HK-2 (cell line): ENCODE data around the gene MT1E.
"Not testable (repeated sequence)": the region's sequence is repeated elsewhere in the genome, so short reads cannot be mapped to it uniquely, and the experiment has no call there.

Experiments
- DNase-seq: peaks from one replicate; pipeline ENCODE4 v3.0.0-alpha.2; 2018; ENCODE audit not compliant: unreplicated experiment

Gene MT1E

DNA sequence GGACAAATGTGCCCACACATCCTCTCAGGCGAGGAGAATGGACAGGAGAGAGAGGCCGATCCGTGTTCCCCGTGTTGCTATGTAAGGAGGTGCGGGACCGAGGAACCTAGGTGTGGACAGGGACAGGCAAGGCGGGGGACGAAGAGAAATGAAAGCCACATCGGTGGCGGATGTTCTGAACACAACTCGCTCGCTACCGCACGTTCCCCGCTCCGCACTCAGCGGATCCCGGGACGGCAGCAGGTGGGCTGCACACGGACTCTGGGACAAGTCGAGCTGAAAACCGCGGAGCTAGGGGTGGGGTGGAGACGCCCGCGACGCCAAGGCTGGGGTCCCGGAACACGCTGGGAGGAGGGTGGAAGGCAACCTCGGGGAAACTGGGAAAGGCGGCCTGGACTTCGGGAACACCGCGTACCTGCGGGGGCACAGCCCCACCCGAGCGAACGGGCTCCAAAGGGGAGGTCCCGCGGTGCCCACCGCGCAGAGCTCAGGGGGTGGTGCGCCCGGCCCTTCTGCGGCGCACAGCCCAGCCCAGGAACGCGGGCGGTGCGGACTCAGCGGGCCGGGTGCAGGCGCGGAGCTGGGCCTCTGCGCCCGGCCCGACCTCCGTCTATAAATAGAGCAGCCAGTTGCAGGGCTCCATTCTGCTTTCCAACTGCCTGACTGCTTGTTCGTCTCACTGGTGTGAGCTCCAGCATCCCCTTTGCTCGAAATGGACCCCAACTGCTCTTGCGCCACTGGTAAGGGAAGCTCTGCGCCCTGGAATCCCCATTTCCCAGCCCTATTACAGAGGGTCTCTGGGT, at the start of gene MT1E:
Gene MT1E, plus strand, starts transcription at position 642 of the 803 bp plus-strand sequence. Its CDS starts 71 bp downstream, at position 713.
- DNase-seq = peak; percentile 79

DNA sequence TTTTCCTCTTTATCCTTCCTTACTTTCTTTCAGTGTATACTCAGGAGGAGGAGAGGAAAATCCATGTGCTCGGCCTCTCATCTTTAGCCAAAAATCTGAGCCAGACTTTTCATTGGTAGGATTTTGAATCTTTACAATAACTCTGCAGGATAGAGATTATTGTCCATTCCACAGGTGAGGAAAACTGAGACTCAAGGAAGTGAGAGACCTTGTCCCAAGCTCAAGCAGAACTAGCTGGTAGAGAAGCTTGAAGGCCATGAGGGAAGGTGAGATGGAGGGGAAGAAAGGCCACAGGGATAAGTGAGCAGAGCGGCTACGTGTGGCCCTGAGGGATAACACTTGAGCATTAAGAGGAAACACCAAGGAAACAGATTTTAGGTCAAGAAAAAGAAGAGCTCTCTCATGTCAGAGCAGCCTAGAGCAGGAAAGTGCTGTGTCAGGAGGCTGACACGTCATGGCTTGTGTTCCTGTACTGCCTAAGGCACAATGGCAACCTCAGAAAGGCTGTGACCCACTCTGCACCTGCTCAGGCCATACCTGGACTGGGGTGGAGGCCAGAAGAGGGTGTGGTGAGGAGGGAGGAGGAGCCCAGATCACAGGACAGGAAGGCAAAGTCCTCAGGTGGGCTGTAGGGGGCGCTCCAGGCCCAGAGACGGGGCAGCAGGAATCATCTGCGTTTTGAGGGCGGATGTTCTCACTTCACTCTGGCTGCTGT, 48.8 kb upstream of the MT1E start:
- DNase-seq = peak; percentile 77

DNA sequence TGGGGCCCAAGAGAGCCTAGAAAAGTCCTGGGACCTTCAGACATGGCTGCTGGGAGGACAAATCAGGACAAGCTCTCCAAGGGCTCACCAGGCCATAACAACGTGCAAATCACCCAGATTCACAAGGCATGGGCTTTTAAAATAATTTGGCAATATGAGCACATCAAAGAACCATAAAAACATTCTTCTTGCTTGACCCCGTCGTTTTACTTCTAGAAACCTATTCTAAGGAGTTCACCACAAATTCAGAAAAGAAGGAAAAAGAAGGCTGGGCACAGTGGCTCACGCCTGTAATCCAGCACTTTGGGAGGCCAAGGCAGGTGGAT, 48.3 kb upstream of the MT1E start:
- DNase-seq = no peak

DNA sequence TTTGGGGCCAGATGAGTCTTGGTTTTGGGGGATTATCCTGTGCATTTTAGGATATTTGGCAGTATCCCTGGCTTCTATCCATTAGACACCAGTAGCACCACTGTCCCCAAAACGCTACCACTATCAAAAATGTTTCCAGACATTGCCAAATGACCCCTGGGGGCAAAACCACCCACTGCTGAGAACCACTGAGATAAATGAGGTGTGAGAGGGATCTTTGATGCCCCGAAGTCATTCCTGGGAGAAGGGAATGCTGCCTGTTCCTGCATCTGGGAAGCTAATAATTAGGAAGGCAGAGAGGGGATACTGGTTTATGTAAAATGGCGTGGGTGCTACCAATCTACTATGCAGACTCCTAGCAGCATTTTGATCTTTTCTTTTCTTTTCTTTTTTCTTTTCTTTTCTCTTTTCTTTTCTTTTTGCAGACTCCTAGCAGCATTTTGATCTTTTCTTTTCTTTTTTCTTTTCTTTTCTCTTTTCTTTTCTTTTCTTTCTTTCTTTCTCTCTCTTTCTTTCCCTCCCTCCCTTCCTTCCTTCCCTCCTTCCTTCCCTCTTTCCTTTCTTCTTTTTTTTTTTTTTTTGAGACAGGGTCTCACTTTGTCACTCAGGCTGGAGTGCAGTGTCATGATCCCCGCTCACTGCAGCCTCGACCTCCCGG, 45.1 kb upstream of the MT1E start:
- no peak for DNase-seq

DNA sequence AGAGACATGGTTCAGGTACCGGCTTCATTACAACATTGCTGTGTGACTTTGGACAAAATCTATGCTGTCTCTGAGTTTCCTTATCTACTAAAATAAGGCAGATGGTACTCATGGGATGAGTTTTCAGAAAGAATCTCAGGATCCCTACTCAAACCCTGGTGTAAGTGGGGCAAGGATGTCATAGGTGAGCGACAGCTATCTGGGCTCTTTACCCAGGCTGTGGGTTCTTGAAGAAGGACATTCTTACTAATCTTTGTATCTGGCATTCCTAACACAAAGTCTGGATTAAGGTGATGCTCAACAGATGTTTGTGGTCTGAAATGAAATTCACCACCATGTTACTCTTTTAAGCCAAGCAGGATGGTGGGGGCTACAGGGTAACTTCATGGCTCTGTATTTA, 42.7 kb upstream of the MT1E start:
- DNase-seq = not testable (repeated sequence)

DNA sequence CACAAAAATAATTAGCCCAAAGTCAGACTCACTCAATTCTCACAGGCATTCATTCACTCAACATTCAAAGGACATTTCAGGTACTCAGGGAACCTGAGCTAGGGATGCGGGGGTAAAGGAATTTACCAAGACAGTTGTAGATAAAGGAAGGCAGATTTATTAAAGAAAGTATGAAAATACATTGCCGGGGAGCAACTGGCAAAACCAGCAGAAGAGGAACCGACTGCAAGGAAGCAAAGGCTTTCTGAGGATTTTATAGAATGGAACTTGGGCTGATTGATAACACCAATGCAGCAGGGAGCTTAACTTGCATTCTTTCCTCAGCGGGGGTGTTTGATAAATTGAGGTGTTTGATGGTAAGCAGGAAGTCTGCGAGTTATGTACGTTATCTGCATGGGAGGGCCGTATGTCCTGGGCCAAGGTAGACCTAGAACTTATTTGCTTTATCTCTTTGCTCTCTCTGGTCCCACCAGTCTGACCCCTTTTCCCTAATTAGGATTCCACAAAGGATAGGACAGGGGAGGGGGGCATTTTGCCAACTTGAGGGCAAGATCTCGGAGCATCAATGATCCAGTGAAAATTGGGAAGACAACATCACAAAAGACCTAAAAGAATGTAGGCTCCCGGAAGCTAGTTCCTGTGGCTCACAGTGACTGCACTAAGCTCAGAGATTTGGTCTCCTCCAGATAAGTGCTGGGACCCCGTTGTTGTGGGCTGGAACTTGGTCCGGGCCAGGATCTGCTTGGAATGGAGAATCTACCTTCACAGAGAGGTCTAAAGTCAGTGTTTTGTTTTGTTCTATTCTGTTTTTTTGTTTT, 42.0 kb upstream of the MT1E start:
- DNase-seq = no peak

DNA sequence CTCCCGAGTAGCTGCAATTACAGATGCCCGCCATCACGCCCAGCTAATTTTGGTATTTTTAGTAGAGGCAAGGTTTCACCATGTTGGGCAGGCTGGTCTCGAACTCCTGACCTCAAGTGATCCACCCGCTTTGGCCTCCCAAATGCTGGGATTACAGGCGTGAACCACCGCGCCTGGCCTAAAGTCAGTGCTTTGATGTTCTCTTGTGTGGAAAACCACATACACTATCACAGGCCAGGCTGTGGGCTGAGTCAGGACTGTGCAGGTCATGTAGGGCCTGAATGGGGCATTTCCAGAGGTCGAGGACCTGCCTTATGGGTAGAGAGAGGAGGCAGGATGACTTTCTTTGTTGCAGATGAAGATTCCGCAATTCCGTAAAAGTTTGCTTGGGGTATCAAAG, 41.3 kb upstream of the MT1E start:
- DNase-seq = no peak

DNA sequence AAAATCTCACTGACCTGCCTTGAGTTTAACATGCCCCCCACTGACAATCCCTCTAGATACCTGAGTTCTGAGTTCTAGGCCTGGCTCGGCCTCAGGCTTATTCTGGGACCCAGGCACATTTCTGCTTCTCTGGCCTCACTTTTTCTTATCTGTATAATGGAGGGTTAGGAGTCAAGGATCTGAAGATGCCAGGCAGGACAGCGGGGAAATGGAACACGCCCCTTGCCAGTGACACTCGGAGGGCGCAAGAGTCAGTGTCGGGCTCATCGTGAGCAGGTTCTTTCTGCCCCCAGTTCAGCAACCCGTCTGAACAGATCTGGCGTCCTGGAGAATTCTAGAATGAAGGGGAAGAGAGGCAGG, 36.8 kb upstream of the MT1E start:
- DNase-seq = no peak

DNA sequence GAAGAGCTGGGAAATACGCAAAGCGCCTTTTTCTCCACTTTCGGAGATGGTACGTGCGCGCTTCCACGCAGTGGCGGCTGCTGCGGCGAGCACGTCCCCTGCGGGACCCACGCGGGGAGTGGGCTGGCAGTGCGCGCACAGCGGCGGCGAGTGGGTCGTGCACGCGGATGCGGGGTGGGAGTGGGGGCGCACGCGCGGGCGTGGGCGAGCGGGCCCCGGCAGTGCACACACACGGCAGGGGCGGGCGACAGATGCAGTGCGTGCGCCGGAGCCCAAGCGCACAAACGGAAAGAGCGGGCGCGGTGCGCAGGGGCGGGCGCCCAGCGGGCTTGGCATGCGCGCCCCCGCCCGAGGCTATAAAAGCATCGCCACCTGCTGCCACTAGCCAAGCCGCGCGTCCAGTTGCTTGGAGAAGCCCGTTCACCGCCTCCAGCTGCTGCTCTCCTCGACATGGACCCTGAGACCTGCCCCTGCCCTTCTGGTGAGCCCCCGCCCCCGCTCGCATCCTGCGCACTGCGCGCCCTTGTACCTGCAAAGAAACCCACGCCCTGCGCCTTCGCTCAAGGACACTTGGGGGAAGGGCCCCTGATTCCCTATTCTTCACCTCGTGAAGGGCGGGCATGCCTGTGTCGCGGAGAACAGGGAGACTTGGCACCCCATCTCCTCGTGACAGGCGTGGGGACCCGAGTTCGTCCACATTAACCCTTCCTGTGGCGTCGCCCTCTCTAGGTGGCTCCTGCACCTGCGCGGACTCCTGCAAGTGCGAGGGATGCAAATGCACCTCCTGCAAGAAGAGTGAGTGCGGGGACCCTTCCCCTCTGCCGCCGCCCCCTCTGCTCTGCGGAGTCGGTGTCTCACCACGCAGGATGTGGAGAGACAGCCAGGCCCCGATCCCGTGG, 36.2 kb upstream of the MT1E start, which contains the start of gene MT3:
Gene MT3, plus strand, starts transcription at position 388 of the 899 bp plus-strand sequence. Its CDS starts 63 bp downstream, at position 451.
- DNase-seq = no peak

DNA sequence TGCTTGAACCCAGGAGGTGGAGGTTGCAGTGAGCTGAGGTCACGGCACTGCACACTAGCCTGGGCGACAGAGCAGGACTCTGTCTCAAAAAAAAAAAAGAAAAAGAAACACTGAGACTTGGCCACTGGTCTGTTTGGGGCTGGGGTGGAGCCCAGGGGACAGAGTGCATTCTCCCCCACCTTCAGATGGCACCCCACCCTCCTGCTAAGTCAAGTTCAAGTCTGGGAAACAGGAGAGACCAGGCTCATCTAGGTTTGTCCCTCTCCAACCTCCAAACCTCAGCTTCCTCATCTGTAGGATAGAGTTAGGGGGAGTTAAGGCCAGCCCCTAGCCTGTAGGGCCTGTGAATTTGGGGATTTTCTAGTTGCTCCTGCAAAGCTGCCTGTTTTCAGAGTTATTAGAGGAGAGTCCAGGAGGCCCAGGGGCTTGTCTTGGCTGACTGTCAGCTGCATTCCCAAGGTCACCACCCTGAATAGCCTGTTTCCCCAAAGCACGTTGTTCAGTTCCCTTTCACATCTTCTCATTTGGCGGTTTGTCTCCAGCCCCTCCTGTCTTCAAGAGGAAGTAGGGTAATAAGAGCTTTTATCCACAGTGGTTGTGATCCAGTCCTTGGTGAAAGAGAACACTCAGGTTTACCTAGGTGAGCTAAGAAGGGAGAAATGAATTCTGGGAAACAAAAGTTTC, 34.1 kb upstream of the MT1E start:
- DNase-seq = no peak

DNA sequence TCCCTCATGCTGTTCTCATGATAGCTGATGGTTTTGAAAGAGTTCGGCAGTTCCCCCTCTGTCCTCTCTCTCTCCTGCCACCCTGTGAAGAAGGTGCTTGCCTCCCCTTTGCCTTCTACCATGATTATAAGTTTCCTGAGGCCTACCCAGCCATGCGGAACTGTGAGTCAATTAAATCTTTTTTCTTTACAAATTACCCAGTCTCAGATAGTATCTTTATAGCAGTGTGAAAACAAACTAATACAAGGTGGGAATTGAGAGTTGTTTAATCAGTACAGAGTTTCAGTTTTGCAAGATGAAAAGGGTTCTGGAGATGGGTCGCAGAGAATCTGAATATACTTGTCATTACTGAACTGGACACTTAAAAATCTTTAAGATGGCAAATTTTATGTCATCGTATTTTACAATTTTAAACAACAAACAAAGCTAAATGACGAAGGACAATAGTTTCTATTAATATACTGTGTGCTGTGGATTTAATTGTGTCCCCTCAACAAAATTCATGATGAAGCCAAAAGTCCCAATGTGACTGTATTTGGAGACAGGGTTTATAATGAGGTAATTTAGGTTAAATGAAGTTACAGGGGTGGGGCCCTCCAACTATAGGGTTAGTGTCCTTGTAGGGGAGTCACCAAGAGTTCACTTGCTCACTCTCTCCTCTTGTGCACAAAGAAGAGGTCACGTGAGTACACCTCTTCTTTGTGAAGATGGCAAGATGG, 31.8 kb upstream of the MT1E start:
- no peak for DNase-seq

DNA sequence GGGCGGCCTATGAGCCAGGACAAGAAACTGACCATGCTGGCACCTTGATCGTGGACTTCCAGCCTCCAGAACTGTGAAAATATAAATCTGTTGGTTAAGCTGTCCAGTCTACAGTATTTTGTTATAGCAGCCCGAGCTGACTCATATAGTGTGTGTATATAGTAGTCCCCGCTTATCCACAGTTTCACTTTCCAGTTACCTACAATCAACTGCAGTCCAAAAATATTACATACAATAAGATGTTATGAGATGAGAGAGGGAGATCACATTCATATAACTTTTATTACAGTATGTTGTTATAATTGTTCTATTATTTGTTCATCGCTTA, 31.3 kb upstream of the MT1E start:
- no peak for DNase-seq

DNA sequence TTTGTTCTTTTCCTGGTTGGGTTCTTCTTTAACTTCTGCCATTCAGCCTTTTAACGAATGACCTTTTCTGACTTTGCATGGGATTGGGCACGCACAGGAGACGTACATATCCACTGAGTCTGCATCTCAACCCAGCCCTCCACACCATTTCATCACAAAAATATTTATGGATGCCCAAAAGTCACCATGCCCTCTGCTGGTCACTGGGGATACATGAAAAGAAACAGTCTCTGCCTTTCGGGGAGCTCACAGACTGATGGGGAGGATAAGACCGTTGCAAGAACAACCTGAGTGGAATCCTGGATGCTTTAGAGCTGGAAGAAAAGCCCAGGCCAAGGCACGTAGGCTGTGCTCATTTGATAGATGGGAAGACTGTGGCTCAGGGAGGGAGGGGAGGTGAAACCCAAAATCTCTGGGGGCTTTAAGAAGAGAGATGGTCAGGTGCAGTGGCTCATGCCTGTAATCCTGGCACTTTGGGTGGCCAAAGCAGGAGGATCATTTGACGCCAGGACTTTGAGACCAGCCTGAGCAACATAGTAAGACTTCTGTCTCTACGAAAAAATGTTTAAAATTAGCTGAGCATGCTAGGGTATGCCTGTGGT, 25.1 kb upstream of the MT1E start:
- no peak for DNase-seq

DNA sequence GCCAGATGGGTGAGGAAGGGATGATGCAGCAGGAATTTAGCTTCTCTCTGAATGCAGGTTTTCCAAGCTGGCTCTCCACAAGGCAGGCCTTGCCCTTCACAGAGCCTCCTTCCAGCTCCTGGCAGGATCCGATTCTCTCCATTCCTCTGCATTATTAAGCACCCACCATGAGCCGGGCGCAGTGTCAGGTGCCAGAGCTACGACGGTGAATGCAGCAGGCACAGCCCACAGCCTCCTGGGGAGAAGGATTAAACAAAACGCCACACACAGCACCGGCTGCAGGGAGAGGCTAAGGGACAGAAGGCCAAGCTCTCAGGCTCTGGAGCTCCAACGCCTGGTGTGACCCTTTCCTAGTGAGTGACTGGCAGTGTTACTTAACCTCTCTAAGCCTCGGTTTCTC, 24.3 kb upstream of the MT1E start:
- no peak for DNase-seq

DNA sequence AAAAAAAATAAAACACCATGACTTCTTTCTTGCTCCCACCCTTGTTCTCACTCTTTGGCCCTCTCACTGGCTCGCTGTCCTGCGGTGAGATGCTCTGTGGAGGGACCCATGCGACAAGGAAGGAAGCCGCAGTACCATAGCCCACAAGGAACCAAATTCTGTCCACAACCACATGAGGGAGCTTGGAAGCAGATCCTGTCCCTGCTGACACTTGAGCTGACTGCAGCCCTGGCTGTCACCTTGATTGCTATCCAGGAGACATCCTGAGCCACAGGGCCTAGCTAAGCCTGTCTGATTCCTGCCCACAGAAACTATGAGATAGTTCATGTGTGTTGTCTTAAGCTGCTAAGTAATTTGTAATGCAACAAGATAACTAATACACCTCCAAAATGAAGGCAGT, 22.0 kb upstream of the MT1E start:
- peak; percentile 44 for DNase-seq

DNA sequence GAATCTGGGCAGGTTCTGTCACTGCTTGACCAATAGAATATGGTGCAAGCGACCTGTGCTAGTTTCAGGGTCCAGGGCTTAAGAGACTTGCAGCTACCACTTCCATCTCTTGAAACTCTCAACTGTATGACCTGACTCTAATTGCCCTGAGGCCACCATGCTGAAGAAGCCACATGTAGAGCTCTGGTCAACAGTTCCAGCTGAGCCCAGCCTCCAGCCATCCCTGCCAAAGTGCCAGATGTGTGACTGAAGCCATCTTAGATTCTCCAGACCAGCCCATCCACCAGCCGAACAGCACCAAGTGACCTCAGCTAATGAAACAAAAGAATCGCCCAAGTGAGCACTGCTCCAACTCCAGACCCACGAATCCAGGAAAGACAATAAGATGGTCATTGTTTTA, 20.6 kb upstream of the MT1E start:
- no peak for DNase-seq

DNA sequence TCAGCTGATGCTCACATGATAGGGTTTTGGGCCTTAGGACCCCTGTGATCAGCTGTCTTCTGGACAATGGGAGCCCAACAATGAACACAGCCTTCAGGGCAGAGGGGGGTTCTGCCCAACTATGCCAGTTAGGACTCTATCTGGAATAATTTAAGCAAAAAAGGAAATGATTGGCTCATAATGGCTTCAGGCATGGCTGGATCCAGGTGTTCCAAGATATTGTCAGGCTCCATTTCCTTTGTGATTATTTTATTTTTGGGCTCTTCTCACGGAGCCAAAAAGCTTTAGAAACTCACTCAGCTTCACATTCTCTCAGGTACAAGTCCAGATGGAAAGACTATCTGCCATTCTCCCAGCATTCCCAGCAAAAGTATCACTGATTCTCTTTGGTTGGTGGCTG, 20.1 kb upstream of the MT1E start:
- DNase-seq = no peak

DNA sequence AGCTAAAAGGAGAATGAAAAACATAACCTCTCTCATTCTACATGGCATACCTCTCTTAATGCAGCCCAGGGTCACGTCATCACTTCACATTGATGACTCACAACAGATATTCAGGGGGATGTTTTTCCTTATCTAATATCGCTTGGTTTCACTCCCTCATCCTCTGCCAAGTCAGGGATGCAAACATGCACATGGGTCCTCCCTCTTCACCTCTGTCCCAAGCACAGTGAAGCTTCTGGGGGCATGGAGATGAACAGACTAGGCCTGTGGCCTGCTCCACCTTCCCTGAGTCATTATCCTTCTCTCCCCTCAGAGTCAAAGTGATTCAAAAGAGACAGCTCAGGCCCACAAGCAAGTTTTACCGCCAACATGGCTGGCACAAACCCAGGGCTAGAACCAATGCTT, 19.5 kb upstream of the MT1E start:
- DNase-seq = peak; percentile 56

DNA sequence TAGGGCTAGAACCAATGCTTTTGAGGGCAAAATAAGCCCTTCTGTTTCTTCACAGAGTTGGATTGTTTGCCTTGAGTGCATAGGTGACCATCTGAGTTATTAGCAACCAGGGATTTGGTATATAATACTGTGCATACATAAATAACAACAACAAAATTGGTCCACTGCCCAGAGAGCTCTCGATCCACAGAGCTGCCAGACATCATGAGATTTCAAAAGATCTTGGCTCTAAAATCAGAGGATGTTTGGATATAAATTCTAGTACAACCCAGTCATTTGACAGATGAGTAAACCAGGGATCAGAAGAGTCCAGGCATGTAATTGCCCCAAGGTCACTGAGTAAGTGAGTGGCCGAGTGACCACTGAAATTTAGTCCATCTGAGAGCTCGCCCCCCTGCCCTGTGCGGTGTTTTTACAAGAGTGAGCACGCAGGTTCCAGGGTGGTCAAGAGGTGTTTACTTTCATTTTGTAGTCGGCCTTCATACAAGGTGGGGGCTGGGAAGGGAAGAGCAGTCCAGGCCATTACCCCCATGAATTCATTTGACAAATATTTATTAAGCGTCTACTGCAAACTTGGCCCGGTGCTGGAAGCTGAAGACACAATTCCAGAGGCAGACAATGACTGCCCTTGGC, 19.0 kb upstream of the MT1E start:
- peak; percentile 66 for DNase-seq
